K562 (cell line): ENCODE data around the gene PON1. TPM values are rescaled to one million over a fixed set of nuclear protein-coding genes. Genes with fewer than 3 reads are reported as not detected.

ENCODE experiments used
- ATAC-seq: fragments of 200-7000 bp; cut with Tn5 transposase; 3 replicates; pipeline ENCODE4 v1.9.1; 2020; ENCODE audit warnings: moderate library complexity
- BruUV-seq: library from RNA; stranded (reverse); fragments of 400-500 nt; replicated peaks from 2 replicates; lab custom pipeline; 2021; lab: Mats Ljungman, UMichigan
- CTCF ChIA-PET: fragments of 300-600 bp; formaldehyde crosslinking; extraction: SDS; loops from one replicate; lab custom pipeline; 2021; ENCODE audit warnings: low intra/inter-chr PET ratio; lab: Yijun Ruan, JAX
- POLR2A ChIA-PET: fragments of 300-600, 350-650 bp; sonication (Branson Sonifier 250); formaldehyde crosslinking; extraction: SDS; loops from one replicate; lab custom pipeline; 2021; ENCODE audit warnings: antibody characterized with exemption, inconsistent platforms; lab: Yijun Ruan, JAX
- DNase-seq, 4 experiments: peaks; one replicate each; pipeline versions ENCODE4 v3.0.0 to v3.0.0-alpha.2; 2011 to 2018; ENCODE audit warnings: low spot score in 3 of 4, mixed read lengths in 3 of 4; ENCODE audit errors: extremely low read depth in 1 of 4
- FAIRE-seq: peaks from 2 replicates; lab custom pipeline; 2011; peaks lifted over from hg19 to GRCh38; lab: Jason Lieb, UNC
- H2AFZ ChIP-seq: 2 replicates; pipeline ENCODE4 v1.6.0; 2011; ENCODE audit warnings: low read depth, low read length, control low read depth, inconsistent platforms
- H3K27ac ChIP-seq: fragments of 200-600 bp; 3 replicates; pipeline ENCODE4 v1.8.0; 2011; ENCODE audit warnings: low read depth, mild to moderate bottlenecking, control low read depth, inconsistent platforms, low read length, moderate library complexity, mixed read lengths; ENCODE audit errors: extremely low read depth
- H3K27me3 ChIP-seq, 2 experiments: fragments of 300-600 bp in 1 of 2; 2 replicates in 1 of 2; 3 replicates in 1 of 2; pipeline versions ENCODE4 v1.6.0 to v1.8.0; 2011; ENCODE audit warnings: inconsistent platforms in 2 of 2, low read length in 2 of 2, mild to moderate bottlenecking in 1 of 2, mixed read lengths in 1 of 2, moderate library complexity in 1 of 2; ENCODE audit not compliant: control insufficient read depth in 2 of 2, insufficient read depth in 2 of 2
- H3K36me3 ChIP-seq: fragments of 300-600 bp; 3 replicates; pipeline ENCODE4 v1.8.0; 2011; ENCODE audit warnings: mild to moderate bottlenecking, low read length, inconsistent platforms; ENCODE audit not compliant: control insufficient read depth, insufficient read depth
- H3K4me1 ChIP-seq, 2 experiments: fragments of 200-600 bp in 1 of 2; replicated peaks in 1 of 2; 2 replicates in 1 of 2; 3 replicates in 1 of 2; pipeline versions ENCODE4 v1.5.1 to v1.8.0; 2011; ENCODE audit warnings: inconsistent platforms in 2 of 2, low read length in 2 of 2, mild to moderate bottlenecking in 1 of 2, mixed read lengths in 1 of 2, moderate library complexity in 1 of 2; ENCODE audit not compliant: control insufficient read depth in 2 of 2, insufficient read depth in 2 of 2
- H3K4me2 ChIP-seq: 2 replicates; pipeline ENCODE4 v1.6.1; 2011; ENCODE audit warnings: low read length, control low read depth, inconsistent platforms, mixed read lengths; ENCODE audit not compliant: insufficient read depth
- H3K4me3 ChIP-seq: fragments of 200-600 bp; sonication (generic), shearing (Covaris generic); 2 replicates; pipeline ENCODE4 v1.5.1; 2016; ENCODE audit warnings: control low read depth, inconsistent platforms
- H3K79me2 ChIP-seq: fragments of 200-600 bp; 3 replicates; pipeline ENCODE4 v1.8.0; 2011; ENCODE audit warnings: low read length, inconsistent platforms; ENCODE audit not compliant: control insufficient read depth, insufficient read depth
- H3K9ac ChIP-seq, 2 experiments: 2 replicates each; pipeline versions ENCODE4 v1.6.0 to v1.6.1; 2011; ENCODE audit warnings: low read depth in 2 of 2, low read length in 2 of 2, control low read depth in 1 of 2, inconsistent platforms in 1 of 2, mild to moderate bottlenecking in 1 of 2, mixed read lengths in 1 of 2; ENCODE audit not compliant: insufficient read depth in 1 of 2
- H3K9me1 ChIP-seq: one replicate; pipeline ENCODE4 v1.6.0; 2011; ENCODE audit warnings: inconsistent platforms, mild to moderate bottlenecking, low read length, moderate library complexity; ENCODE audit not compliant: control insufficient read depth, insufficient read depth
- H3K9me3 ChIP-seq: replicated peaks from 2 replicates; pipeline ENCODE4 v1.5.1; 2011; ENCODE audit warnings: low read depth, low read length, inconsistent platforms; ENCODE audit not compliant: control insufficient read depth, insufficient read depth
- H4K20me1 ChIP-seq: replicated peaks from 2 replicates; pipeline ENCODE4 v1.6.1; 2011; ENCODE audit warnings: low read length, inconsistent platforms, mixed read lengths; ENCODE audit not compliant: control insufficient read depth, insufficient read depth
- WGBS: fragments of 100-300 bp; shearing (Covaris generic); methylation state at CpG from one replicate; pipeline ENCODE4 v1.1.6; 2016; ENCODE audit warnings: low coverage, mixed read lengths; ENCODE audit not compliant: insufficient coverage; ENCODE audit errors: missing lambda C conversion rate; 5-methylcytosine and 5-hydroxymethylcytosine counted together
- in situ Hi-C: fragments of 300-500 bp; cut with MboI; formaldehyde crosslinking; loops from 4 replicates; pipeline ENCODE4 v1.15.0; 2018; ENCODE audit warnings: inconsistent platforms, mixed read lengths
- intact Hi-C: fragments of 100-400 bp; cut with micrococcal nuclease; formaldehyde crosslinking; loops from 2 replicates; pipeline ENCODE4 v1.14.2; 2022
- polyA plus RNA-seq, 8 experiments: library from polyadenylated mRNA; depleted of rRNA in 4 of 8; stranded (reverse) in 5 of 8; unstranded in 3 of 8; fragments of >200 nt; fragmentation: Nextera tagmentation in 2 of 8; fragmentation: Illumina TruSeq in 1 of 8; extraction: Ambion mirVana in 2 of 8; extraction: Trizol in 1 of 8; gene quantifications; 2 replicates each; pipeline versions ENCODE4 v1.2.1 to v1.2.3, GENCODE V29; 2011 to 2014; ENCODE audit warnings: inconsistent platforms in 1 of 8, missing spikeins in 1 of 8
- total RNA-seq, 7 experiments: library from RNA; depleted of rRNA in 6 of 7; stranded (reverse); fragments of >200 nt in 6 of 7; fragmentation: Illumina TruSeq in 2 of 7; extraction: Trizol in 2 of 7; gene quantifications; 2 replicates each; pipeline versions ENCODE4 v1.2.1 to v1.2.3, GENCODE V29; 2011 to 2021; ENCODE audit warnings: low replicate concordance in 1 of 7
- TF ChIP-seq, protein P1 (sequence below): fragments of 250-450 bp; sonication (Bioruptor Pico); IDR thresholded peaks from 2 replicates; pipeline ENCODE4 v1.4.0; 2020; ENCODE audit warnings: borderline replicate concordance
- TF ChIP-seq, protein P2 (sequence below), 2 experiments: fragments of 450-650 bp in 1 of 2; sonication (generic) in 1 of 2; formaldehyde crosslinking in 1 of 2; IDR thresholded peaks in 1 of 2; conservative IDR thresholded peaks in 1 of 2; 2 replicates each; pipeline versions ENCODE4 v1.6.1 to v1.8.1; 2016 to 2023; ENCODE audit warnings: mild to moderate bottlenecking in 2 of 2, moderate library complexity in 2 of 2, inconsistent platforms in 1 of 2, missing genetic modification reagents in 1 of 2

The PON1 gene
- total and polyA plus RNA-seq, 9 of the 15 experiments (the other 6 are each of a cell fraction or from before 2014, with no cell fraction given): not detected

DNA sequence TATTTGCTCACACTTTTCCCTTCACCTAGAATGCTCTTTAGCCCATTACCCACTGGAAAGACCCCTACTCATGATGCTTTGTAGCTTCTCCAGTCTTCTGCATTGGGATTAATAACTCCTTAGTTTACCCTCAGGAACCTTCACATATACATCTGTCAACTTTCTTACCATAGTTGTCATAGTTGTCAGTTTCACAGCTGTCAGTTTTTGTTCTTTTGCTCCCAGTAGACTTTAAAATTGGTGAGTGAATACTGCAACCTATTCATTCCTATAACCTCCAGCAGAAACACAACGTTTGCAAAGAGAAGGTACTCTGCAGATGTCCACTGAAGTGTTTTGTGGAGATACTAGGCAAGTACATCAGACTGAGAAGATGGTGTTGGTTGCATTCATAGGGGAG, 2.6 kb downstream of the PON1 start:
- TF ChIP-seq, protein P1, sequence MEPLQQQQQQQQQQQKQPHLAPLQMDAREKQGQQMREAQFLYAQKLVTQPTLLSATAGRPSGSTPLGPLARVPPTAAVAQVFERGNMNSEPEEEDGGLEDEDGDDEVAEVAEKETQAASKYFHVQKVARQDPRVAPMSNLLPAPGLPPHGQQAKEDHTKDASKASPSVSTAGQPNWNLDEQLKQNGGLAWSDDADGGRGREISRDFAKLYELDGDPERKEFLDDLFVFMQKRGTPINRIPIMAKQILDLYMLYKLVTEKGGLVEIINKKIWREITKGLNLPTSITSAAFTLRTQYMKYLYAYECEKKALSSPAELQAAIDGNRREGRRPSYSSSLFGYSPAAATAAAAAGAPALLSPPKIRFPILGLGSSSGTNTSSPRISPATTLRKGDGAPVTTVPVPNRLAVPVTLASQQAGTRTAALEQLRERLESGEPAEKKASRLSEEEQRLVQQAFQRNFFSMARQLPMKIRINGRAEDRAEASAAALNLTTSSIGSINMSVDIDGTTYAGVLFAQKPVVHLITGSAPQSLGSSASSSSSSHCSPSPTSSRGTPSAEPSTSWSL (CRISPR knock-in tag): no peak
- TF ChIP-seq, protein P2, sequence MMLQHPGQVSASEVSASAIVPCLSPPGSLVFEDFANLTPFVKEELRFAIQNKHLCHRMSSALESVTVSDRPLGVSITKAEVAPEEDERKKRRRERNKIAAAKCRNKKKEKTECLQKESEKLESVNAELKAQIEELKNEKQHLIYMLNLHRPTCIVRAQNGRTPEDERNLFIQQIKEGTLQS (IDR thresholded peaks at IDR 0.05): no peak
- TF ChIP-seq, protein P2 (CRISPR knock-in tag; conservative IDR thresholded peaks at IDR 0.05): no peak
- DNase-seq (no peak), ATAC-seq (no peak), FAIRE-seq (no peak)
- no peaks in the 10 kb centered on the region for H3K9me1 ChIP-seq
- ChIA-PET POLR2A (no interaction called here), CTCF (no interaction called here)
- H4K20me1 ChIP-seq: no peaks in the 10 kb centered on the region
- H2AFZ ChIP-seq: no peak overlapping the region
- no peaks in the 10 kb centered on the region for H3K36me3 ChIP-seq
- H3K4me1 ChIP-seq: no peaks in the 10 kb centered on the region; a peak in 2 of 5 replicates
- H3K4me3 ChIP-seq: no peak overlapping the region
- peaks cover 0 to 7% of the 10 kb centered on the region in 2 experiments; a peak in 1 of 5 replicates for H3K27me3 ChIP-seq
- 0% methylated on average over 1 of the region's 1 CpG for WGBS
- no peak overlapping the region for H3K4me2 ChIP-seq
- no peak overlapping the region for H3K9ac ChIP-seq
- H3K27ac ChIP-seq: no peak overlapping the region
- no peaks in the 10 kb centered on the region for H3K79me2 ChIP-seq
- intact Hi-C loops (no loop called here), in situ Hi-C loops (no loop called here)
- no peaks in the 10 kb centered on the region for H3K9me3 ChIP-seq
- no TSS peak for BruUV-seq
